ENCODE data around the gene ADGRL1. TPM values are rescaled to one million over a fixed set of nuclear protein-coding genes. Genes with fewer than 3 reads are reported as not detected.

ADGRL1 gene
- total RNA-seq, 1 donor from 2014 or later = 47.9 TPM

DNA sequence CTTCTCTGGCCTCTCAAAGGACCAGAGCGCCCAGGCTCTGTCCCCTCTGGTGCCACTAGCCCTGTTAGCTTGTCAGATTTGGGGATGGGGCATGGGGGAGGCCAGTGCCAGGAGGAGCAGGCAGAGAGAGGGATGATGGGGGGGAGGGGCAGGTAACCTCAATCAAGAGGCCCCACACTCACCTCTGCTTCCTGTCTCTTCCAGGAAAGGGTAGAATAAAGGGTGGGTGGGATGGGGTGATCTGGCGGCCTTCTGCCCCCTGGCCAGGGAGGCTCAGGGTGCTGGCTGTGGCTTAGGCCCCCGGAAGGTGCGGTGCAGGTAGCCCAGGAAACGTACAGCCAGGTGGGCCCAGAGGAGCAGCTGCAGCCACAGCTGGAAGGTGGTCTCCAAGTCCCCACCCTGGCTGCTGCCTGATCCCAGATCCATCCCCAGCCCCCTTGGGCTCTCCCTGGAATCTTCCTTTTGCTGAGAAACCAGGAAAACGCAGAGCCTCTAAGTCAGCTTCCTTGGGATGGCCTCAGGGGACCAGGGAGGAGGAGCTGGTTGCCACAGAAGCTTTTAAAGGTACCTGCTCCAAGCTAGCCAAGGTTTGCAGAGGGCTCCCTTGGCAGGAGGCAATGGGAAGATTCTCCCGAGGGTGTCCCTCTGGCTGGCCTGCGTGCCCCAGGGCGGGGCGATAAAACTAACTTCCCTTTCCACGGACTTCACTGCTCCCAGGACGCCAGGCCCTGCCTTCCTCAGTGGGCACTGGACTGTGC is 93.7 kb downstream of the ADGRL1 start:
- DNase-seq = no peak

DNA sequence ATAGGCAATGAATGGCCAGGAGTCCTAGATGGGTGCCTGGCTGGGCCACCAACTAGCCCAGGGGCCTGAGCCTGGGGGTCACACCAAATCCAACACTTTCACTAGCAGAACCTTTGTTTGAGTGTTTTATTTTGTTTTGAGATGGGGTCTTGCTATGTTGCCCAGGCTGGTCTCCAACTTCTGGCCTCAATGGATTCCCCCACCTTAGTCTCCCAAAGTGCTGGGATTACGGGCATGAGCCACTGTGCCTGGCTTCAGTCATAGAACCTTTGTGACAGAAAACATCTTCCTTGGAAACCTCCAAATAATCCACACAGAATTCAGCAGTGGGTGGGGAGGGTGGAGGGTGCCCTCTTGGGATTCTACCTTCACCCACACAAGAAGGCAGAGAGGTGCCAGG is 94.5 kb downstream of the ADGRL1 start:
- no peak for DNase-seq

DNA sequence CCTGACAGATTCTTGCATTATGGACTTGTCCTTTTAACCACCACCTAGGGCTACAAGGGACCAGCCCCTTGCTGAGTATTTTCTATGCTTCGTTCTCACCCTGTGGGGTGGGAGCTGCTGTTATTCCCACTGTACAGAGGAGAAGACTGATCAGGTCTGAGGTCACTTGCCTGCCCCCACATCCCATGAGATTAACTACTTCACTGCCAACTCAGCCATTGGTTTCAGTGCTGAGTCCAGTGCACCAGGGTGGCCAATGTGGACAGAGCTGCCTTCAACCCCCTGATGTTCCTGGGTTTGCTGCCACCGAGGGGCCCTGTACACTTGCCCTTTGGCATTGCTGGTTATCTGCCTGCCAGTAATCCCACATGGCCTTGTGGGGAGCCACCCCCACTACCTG is 95.3 kb downstream of the ADGRL1 start:
- DNase-seq = no peak

DNA sequence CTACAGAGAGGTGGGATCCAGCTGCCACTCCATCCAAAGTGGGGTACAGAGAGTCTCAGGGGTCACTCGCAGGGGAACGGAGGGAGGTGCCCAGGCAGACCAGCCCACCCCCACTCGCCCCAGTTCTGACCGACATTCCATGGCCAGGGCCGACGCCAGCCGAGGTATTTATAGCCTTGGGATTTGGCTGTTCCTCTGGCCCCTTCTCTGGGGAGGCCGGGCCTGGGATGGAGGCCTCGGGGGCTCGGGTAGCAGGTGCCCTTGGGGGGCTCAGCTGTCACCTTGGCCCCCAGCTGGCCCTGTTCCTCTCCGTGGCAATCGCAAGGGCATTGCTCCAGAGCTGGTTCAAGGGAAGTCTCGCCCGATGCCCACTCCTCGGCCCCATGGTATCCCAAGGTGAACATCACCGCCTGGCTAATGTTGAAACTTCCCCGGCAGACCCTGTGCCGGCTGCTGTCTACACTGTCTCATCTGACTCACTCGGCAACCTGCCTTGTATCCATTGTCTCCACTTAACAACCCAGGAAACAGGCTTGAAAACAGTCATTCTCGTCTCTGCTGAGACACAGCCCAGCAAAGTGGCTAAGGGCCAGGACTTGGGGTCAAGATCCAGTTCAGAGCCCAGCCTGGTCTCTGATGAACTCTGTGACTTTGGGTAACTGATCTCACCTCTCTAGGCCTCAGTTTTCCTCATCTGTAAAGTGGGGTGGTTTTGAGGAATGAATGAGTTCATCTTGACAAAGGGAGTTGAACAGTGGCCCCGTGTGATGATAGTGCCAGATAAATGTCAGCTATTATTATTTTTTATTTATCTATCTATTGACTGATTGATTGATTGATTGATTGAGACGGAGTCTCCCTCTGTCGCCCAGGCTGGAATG is 98.1 kb downstream of the ADGRL1 start:
- no peak for DNase-seq

DNA sequence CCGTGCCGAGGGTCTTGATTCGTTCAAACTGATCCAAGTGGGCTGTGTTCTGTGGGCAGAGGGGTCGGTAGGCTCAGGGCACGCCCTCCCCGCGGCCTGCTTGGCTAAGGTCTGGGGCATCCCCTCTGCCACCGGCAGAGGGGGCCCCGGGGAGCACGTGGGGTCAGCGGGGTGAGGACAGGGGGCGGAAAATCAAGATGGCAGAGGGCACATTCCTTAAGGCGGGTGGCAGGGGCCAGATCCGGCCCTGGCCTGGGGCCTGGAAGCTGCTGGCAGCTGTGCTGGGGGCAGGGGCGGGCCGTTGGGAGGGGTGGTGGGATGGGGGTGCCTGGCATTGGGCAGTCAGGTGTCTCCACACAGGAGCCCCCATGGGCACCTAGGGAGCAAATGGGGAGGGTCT is 99.1 kb downstream of the ADGRL1 start:
- DNase-seq = no peak

DNA sequence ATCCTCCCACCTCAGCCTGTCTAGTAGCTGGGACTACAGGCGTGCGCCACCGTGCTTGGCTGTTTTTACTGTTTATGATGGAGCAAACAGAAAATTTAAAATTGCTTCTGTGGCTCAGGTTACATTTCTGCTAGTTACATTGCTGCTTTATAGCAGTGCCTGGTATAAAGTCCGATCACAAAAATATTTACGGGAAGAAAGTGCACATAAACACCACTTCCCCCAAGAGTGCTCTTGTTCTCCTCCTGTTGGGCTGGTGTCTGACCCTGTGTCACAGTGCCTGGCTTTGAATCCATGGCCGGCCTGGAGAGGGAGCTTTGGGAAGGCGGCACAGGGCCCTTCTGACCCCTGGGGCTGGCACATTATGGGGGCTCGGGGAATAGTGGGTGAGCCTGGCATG is 100.3 kb downstream of the ADGRL1 start:
- no peak for DNase-seq

DNA sequence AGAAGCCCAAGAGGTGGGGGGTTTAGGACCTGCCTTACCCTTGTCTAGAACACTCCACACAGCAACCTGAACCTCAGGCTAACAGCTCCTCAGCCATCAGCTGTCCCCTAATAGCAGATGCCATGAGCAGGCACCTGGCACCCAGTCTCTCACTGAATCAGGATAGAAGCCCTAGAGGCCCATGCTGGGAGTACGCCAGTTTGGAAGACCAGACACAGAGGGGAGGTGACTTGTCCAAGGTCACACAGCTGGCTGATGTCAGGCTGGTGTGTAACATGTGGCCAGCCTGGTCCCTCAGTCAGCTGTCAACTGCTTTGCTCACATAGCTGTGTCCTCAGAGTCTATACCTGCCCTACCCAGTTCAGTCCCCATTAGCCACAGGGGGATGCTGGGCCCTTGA is 102.7 kb downstream of the ADGRL1 start:
- DNase-seq = no peak

DNA sequence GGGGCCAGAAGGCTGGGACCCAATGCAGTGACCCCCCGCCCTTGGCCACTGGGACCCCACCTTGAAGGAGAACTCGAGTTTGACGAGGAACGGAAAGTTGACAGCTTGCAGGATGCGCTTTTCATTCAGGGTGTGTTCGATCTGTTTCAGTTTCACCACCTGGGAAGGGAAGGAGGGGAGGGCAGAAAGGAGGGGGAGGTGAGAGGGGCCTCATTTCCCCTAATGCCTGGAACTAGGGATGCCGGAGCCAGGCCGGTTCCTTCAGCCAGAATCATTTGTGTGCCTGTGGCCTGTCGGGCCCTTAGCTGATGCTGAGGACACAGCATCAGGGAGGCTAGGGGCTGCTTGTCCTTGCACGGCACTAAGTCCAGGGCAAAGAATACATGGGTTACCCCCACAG is 103.2 kb downstream of the ADGRL1 start:
- no peak for DNase-seq

DNA sequence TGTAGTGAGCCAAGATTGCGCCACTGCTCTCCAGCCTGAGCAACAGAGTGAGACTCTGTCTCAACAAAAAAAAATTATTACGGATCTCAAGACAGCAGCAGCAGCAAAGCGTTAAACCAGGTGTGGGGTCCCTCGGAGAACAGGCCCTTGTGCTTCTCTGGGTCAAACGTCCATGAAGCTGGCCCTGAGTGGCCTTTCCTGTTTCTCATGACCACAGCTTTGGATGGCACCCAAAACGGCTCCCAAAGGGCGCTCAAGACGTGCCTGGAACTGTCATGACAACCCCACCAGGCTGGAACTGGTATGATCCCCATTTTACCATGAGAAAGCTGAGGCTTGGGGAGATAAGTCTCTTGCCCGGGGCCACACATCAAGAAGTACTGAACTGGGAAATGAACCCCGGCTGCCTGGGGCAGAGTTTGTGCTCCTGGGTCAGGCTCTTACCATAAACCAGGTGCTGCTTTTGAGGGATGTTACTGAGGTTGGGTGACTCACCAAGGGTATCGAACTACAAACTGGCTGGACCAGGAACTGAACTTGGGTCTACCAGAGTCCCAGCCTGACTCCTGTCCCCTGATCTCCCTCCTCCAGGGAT is 103.8 kb downstream of the ADGRL1 start:
- DNase-seq = no peak

DNA sequence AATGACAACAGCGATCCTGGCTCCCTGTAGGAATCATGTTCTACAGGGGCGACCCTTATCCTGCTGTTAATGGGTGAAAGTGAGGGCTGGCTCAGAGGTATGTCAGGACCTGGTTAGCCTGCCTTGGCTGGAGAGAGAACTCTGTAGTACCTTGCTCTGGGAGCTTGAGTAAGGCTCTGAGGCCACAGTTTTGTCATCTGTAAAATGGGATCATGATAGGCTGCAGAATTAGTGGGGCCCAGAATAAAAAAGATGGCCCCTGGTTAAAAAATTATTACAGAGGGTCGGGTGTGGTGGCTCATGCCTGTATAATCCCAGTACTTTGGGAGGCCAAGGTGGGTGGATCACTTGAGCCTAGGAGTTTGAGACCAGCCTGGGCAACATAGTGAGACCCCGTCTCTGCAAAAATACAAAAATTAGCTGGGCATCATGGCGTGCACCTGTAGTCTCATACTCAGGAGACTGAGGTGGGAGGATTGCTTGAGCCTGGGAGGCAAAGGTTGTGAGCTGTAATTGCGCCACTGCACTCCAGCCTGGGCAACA is 104.9 kb downstream of the ADGRL1 start:
- DNase-seq = no peak

Small RNAs within 50 kb of the gene (small RNA-seq; reads per million reads assigned to genes)
- gene RN7SL231P = not detected

Other genes starting within 250 kb of the ADGRL1 start
- gene RFX1, start 199.8 kb downstream of the ADGRL1 start, total RNA-seq = 1.7 TPM
- not detected for gene RLN3, start 178.0 kb downstream of the ADGRL1 start, total RNA-seq
- gene IL27RA, start 174.4 kb downstream of the ADGRL1 start, total RNA-seq = 7.0 TPM
- 3.4 TPM for gene PALM3, start 144.1 kb downstream of the ADGRL1 start, total RNA-seq
- 1.6 TPM for gene MISP3, start 133.4 kb downstream of the ADGRL1 start, total RNA-seq
- not detected for gene C19orf67, start 120.4 kb downstream of the ADGRL1 start, total RNA-seq
- 37.1 TPM for gene SAMD1, start 115.4 kb downstream of the ADGRL1 start, total RNA-seq
- gene PRKACA, start 88.4 kb downstream of the ADGRL1 start, total RNA-seq = 29.3 TPM
- 1.4 TPM for gene ASF1B, start 69.6 kb downstream of the ADGRL1 start, total RNA-seq
- gene ADGRE5, start 175.3 kb upstream of the ADGRL1 start, total RNA-seq = 1.2 TPM
- gene DDX39A, start 213.2 kb upstream of the ADGRL1 start, total RNA-seq = 26.2 TPM
- 86.3 TPM for gene PKN1, start 227.1 kb upstream of the ADGRL1 start, total RNA-seq